ENCODE data around the gene CACNA2D3. TPM values are rescaled to one million over a fixed set of nuclear protein-coding genes. Genes with fewer than 3 reads are reported as not detected.

Gene CACNA2D3
- total RNA-seq, 1 donor from 2014 or later, result 1.3 TPM

- TF ChIP-seq, protein P1, sequence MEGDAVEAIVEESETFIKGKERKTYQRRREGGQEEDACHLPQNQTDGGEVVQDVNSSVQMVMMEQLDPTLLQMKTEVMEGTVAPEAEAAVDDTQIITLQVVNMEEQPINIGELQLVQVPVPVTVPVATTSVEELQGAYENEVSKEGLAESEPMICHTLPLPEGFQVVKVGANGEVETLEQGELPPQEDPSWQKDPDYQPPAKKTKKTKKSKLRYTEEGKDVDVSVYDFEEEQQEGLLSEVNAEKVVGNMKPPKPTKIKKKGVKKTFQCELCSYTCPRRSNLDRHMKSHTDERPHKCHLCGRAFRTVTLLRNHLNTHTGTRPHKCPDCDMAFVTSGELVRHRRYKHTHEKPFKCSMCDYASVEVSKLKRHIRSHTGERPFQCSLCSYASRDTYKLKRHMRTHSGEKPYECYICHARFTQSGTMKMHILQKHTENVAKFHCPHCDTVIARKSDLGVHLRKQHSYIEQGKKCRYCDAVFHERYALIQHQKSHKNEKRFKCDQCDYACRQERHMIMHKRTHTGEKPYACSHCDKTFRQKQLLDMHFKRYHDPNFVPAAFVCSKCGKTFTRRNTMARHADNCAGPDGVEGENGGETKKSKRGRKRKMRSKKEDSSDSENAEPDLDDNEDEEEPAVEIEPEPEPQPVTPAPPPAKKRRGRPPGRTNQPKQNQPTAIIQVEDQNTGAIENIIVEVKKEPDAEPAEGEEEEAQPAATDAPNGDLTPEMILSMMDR (conservative IDR thresholded peaks at IDR 0.05; ENCODE audit: low read depth, low read length), result no peak
- no peak for DNase-seq (ENCODE audit: low read depth)
- H3K4me3 ChIP-seq (ENCODE audit: low read depth, low read length), result no peak overlapping the region
These were observed 735.9 kb downstream of the CACNA2D3 start for GRCh38 chr3:54858093-54858785.

- TF ChIP-seq, protein P1 (conservative IDR thresholded peaks at IDR 0.05; ENCODE audit: low read depth, low read length), result no peak
- no peak overlapping the region for H3K4me3 ChIP-seq (ENCODE audit: low read depth, low read length)
- DNase-seq (ENCODE audit: low read depth), result peak; percentile 86
These were observed 736.8 kb downstream of the CACNA2D3 start for GRCh38 chr3:54859184-54859583.

GRCh38 chr3:54861248-54862067 lies 739.1 kb downstream of the CACNA2D3 start:
- TF ChIP-seq, protein P1 (conservative IDR thresholded peaks at IDR 0.05; ENCODE audit: low read depth, low read length), result no peak
- no peak overlapping the region for H3K4me3 ChIP-seq (ENCODE audit: low read depth, low read length)

DNA sequence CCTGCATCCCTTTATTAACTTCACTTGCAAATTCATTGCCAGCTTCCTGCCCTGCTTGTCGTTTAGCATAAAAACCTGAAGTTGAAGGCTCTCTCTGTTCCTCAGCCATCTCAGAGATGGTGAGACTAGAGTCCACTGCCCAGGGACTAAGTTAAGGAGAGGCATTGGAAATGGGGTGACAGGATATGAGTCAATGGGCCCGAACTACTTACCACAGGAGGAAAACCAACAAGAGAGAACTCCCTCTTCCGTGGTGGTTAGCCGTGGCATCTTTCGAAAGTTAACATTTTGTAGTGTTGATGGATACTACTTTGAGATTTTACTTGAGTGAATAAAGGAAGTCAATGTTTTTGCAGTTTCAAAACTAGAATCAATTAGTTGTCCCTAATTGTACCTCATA lies 740.2 kb downstream of the CACNA2D3 start:
- no peak overlapping the region for H3K4me3 ChIP-seq (ENCODE audit: low read depth, low read length)
- DNase-seq (ENCODE audit: low read depth), result no peak
- TF ChIP-seq, protein P1 (conservative IDR thresholded peaks at IDR 0.05; ENCODE audit: low read depth, low read length), result no peak

More at GRCh38 chr3:54861248-54862067, 739.1 kb downstream of the CACNA2D3 start:
- no peak for DNase-seq (ENCODE audit: low read depth)

GRCh38 chr3:54863366-54863765 lies 741.0 kb downstream of the CACNA2D3 start:
- no peak for DNase-seq (ENCODE audit: low read depth)
- H3K4me3 ChIP-seq (ENCODE audit: low read depth, low read length), result no peak overlapping the region
- TF ChIP-seq, protein P1 (conservative IDR thresholded peaks at IDR 0.05; ENCODE audit: low read depth, low read length), result no peak

- H3K4me3 ChIP-seq (ENCODE audit: low read depth, low read length), result no peak overlapping the region
- DNase-seq (ENCODE audit: low read depth), result no peak
- TF ChIP-seq, protein P1 (conservative IDR thresholded peaks at IDR 0.05; ENCODE audit: low read depth, low read length), result no peak
These were observed 741.4 kb downstream of the CACNA2D3 start for GRCh38 chr3:54863786-54864185.

All from epithelial cell of proximal tubule (primary cell).